Measurements from ENCODE around the gene AVPI1. TPM values are rescaled to one million over a fixed set of nuclear protein-coding genes. Genes with fewer than 3 reads are reported as not detected.

AVPI1 gene
- total RNA-seq, 1 experiment from 2014 or later: 6.5 TPM

DNA sequence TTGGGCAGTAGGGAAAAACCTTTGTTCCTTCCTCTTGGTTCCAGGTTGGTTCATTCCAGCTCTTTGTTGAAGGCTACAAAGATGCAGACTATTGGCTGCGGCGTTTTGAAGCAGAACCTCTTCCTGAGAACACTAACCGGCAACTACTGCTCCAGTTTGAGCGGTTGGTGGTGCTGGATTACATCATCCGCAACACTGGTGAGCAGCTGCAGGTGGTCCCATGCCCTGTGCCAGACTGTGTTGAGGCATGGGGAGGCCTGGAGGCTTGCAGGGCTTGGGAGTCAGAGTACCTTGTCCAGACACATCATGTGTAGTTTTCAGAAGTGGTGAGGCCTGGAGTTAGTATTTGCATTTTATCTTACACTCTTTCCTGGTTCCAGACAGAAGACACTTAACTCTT lies 30.3 kb downstream of the AVPI1 start:
- H3K9me3 Mint-ChIP-seq: no peaks in the 10 kb centered on the region
- DNase-seq: no peak
- Histone ChIP-seq H3K4me2 (ENCODE audit: insufficient read depth, insufficient read length, low read length) (no peak overlapping the region), H3K4me1 (ENCODE audit: insufficient read depth, low read length) (no peaks in the 10 kb centered on the region), H2BK5ac (ENCODE audit: insufficient read length, low read length) (no peak overlapping the region), H3K56ac (ENCODE audit: insufficient read length, low read depth, low read length) (no peak overlapping the region), H4K8ac (replicated peaks; ENCODE audit: insufficient read length, low read depth, low read length) (no peak overlapping the region), H3K27ac (ENCODE audit: insufficient read length, low read depth, low read length) (no peak overlapping the region), H3K9me3 (ENCODE audit: control insufficient read depth, low read depth, low read length) (no peaks in the 10 kb centered on the region), H3K27me3 (ENCODE audit: insufficient read depth, low read length) (no peaks in the 10 kb centered on the region), H3K4ac (ENCODE audit: low read depth, low read length) (no peak overlapping the region), H3K23ac (ENCODE audit: insufficient read length, low read depth, low read length) (no peak overlapping the region), H3K79me1 (ENCODE audit: insufficient read depth, low read depth, low read length, poor library complexity, severe bottlenecking) (no peaks in the 10 kb centered on the region), H3K14ac (ENCODE audit: insufficient read depth, low read length) (no peak overlapping the region), H3K18ac (ENCODE audit: insufficient read length, low read depth, low read length) (no peak overlapping the region), H2BK12ac (ENCODE audit: insufficient read length, low read depth, low read length) (no peak overlapping the region), H2BK15ac (ENCODE audit: low read depth, low read length) (no peak overlapping the region), H3K23me2 (ENCODE audit: insufficient read length, low read depth, low read length, poor library complexity, severe bottlenecking) (no peaks in the 10 kb centered on the region), H2BK20ac (ENCODE audit: low read depth, low read length, poor library complexity, severe bottlenecking) (no peak overlapping the region), H2BK120ac (ENCODE audit: low read depth, low read length, poor library complexity, severe bottlenecking) (no peak overlapping the region), H3K9ac (ENCODE audit: extremely low read depth, insufficient read length, low read length) (no peak overlapping the region), H3K79me2 (ENCODE audit: insufficient read depth, low read length) (no peaks in the 10 kb centered on the region), H4K91ac (ENCODE audit: insufficient read length, low read depth, low read length) (no peak overlapping the region), H2AK5ac (ENCODE audit: insufficient read length, low read length) (no peak overlapping the region), H2AFZ (ENCODE audit: low read length) (no peak overlapping the region), H4K20me1 (ENCODE audit: control insufficient read depth, insufficient read depth, insufficient read length) (no peaks in the 10 kb centered on the region), H4K5ac (ENCODE audit: insufficient read length, low read depth, low read length) (no peak overlapping the region), H3T11ph (ENCODE audit: low read length) (no peak overlapping the region)
- no peak for TF ChIP-seq CTCF (conservative IDR thresholded peaks at IDR 0.05)
- no peak overlapping the region for H3K27ac Mint-ChIP-seq
- no peaks in the 10 kb centered on the region; the same call in 1 of the 2 replicates for H3K27me3 Mint-ChIP-seq (ENCODE audit: low read depth)
- no peaks in the 10 kb centered on the region for H3K4me1 Mint-ChIP-seq
- peaks cover 35 to 82% (median 82%) of the 10 kb centered on the region in 3 experiments for H3K36me3 Mint-ChIP-seq (ENCODE audit: insufficient read depth in 1 of 3, low read depth in 3 of 3)
- H3K4me3 Mint-ChIP-seq: no peak overlapping the region
- WGBS (ENCODE audit: extremely low coverage, insufficient read length, low lambda C conversion rate): no CpG with 5 or more reads among the region's 5 CpGs

All from H9 (cell line).